Ovary (tissue), 9 donors: ENCODE data around the gene LRMDA. TPM values are rescaled to one million over a fixed set of nuclear protein-coding genes. Genes with fewer than 3 reads are reported as not detected.
A peak's percentile ranks its signal among the peaks of the same experiment; 100 is the strongest.

Experiments
- DNase-seq, 5 donors: peaks; one replicate each; pipeline ENCODE4 v3.0.0-alpha.2; 2019 to 2020
- H3K27ac ChIP-seq, 2 donors: fragments of 200-600 bp; one replicate each; pipeline versions ENCODE4 v1.5.1 to v1.8.0; 2019 to 2022
- H3K27me3 ChIP-seq: fragments of 200-600 bp; one replicate; pipeline ENCODE4 v1.8.0; 2022
- H3K36me3 ChIP-seq: fragments of 200-600 bp; sonication (generic); one replicate; pipeline ENCODE4 v1.5.1; 2019
- H3K4me1 ChIP-seq: one replicate; pipeline ENCODE4 v1.8.1; 2013; ENCODE audit warnings: mild to moderate bottlenecking, moderate library complexity; ENCODE audit not compliant: insufficient read depth
- H3K4me3 ChIP-seq: fragments of 200-600 bp; sonication (generic); one replicate; pipeline ENCODE4 v1.5.1; 2017
- H3K9me3 ChIP-seq, 2 donors: fragments of 200-600 bp in 1 of 2; sonication (generic) in 1 of 2; one replicate each; pipeline versions ENCODE4 v1.5.1 to v1.8.1; 2013 to 2019; ENCODE audit warnings: mild to moderate bottlenecking in 1 of 2, moderate library complexity in 1 of 2
- EP300 ChIP-seq: sonication (generic); formaldehyde crosslinking; IDR thresholded peaks from one replicate; pipeline ENCODE4 v1.6.1; 2017; ENCODE audit warnings: antibody characterized with exemption
- POLR2A ChIP-seq: fragments of 450-650 bp; IDR thresholded peaks from one replicate; pipeline ENCODE4 v1.6.1; 2017; ENCODE audit warnings: antibody characterized with exemption, mild to moderate bottlenecking, moderate library complexity
- WGBS, 3 donors: extraction: QIAGEN DNeasy Blood & Tissue Kit in 1 of 3; methylation state at CpG; one replicate each; pipeline versions ENCODE4 v1.1.5 to v1.1.7; 2013 to 2017; 5-methylcytosine and 5-hydroxymethylcytosine counted together
- intact Hi-C, 4 donors: fragments of 100-400 bp; cut with DNase I; formaldehyde crosslinking; loops; one replicate each; pipeline versions ENCODE4 v1.11.0 to v1.15.1; 2022 to 2023
- polyA plus RNA-seq, 2 donors: library from polyadenylated mRNA; stranded (reverse); fragments of 200-250 nt in 1 of 2; fragments of 350-450 nt in 1 of 2; fragmentation: Illumina TruSeq in 1 of 2; extraction: RNeasy Lipid Tissue Mini Kit (QIAGEN cat#74804) in 1 of 2; gene quantifications; one replicate each; pipeline ENCODE4 v1.2.3, GENCODE V29; 2013 to 2014
- total RNA-seq, 7 donors: library from RNA; depleted of rRNA in 2 of 7; stranded (reverse); fragments of >200 nt in 2 of 7; fragmentation: NEBNext Ultra II Directional in 3 of 7; extraction: Animal tissue kit (Norgen Biotek cat#: 25700) in 3 of 7; gene quantifications; one replicate each; pipeline versions ENCODE4 v1.1.0 to v1.2.4, GENCODE V29; 2016 to 2023
- TF ChIP-seq, protein P1 (sequence below), 3 donors: fragments of 450-650 bp in 2 of 3; fragments of 200-600 bp in 1 of 3; IDR thresholded peaks; one replicate each; pipeline versions ENCODE4 v1.5.1 to v1.8.0; 2016 to 2022; ENCODE audit warnings: antibody characterized with exemption in 3 of 3, mild to moderate bottlenecking in 1 of 3
- donor health status: DM: no; HTN: no; CAD: no; lungs with moderate emphysema.
- donor health status: DM: no; HTN: no; CAD: no.
- donor health status: Bipolar disorder and iron deficiency.
- donor health status: DM: yes; HTN: yes; CAD: no.
- donor health status: DM: no; HTN: no; CAD: no.
- donor health status: DM: yes; HTN: yes; CAD: no.

LRMDA gene
- total and polyA plus RNA-seq, 9 donors = 14.8 to 30.7 (median 22.9) TPM

DNA sequence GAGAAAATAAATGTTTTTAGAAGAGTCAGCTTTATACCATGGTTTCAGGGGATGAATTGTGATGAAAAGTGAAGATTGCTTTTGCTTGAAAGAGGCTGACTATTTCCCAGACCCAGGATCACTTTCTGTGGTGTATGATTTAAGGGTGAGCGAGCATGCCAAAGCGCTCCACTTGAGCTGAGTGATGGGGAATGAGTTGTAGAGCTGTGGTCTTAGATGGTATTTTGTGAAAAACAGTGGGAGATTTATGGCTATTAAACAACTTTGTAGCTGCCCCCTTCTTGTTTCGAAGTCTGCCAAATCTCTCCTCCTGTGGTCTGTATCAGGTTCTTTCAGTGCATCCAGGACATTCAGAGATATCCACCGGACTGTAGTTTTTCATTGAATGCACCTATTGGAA, 888.2 kb downstream of the LRMDA start:
- intact Hi-C loops = no loop called here
- Histone ChIP-seq H3K9me3 (no peaks in the 10 kb centered on the region), H3K4me3 (no peak overlapping the region), H3K27me3 (no peaks in the 10 kb centered on the region), H3K27ac (no peak overlapping the region), H3K36me3 (no peaks in the 10 kb centered on the region), H3K4me1 (no peaks in the 10 kb centered on the region)
- no peak for TF ChIP-seq POLR2A
- TF ChIP-seq, protein P1, sequence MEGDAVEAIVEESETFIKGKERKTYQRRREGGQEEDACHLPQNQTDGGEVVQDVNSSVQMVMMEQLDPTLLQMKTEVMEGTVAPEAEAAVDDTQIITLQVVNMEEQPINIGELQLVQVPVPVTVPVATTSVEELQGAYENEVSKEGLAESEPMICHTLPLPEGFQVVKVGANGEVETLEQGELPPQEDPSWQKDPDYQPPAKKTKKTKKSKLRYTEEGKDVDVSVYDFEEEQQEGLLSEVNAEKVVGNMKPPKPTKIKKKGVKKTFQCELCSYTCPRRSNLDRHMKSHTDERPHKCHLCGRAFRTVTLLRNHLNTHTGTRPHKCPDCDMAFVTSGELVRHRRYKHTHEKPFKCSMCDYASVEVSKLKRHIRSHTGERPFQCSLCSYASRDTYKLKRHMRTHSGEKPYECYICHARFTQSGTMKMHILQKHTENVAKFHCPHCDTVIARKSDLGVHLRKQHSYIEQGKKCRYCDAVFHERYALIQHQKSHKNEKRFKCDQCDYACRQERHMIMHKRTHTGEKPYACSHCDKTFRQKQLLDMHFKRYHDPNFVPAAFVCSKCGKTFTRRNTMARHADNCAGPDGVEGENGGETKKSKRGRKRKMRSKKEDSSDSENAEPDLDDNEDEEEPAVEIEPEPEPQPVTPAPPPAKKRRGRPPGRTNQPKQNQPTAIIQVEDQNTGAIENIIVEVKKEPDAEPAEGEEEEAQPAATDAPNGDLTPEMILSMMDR (IDR thresholded peaks at IDR 0.05) = no peak
- TF ChIP-seq EP300 = no peak
- WGBS, 3 donors = 87 to 96% (median 90%) methylated on average over 4 of the region's 4 CpGs
- DNase-seq = no peak

GRCh38 chr10:76324283-76324682, 892.9 kb downstream of the LRMDA start:
- Histone ChIP-seq H3K27me3 (no peaks in the 10 kb centered on the region), H3K4me1 (no peaks in the 10 kb centered on the region), H3K9me3 (no peaks in the 10 kb centered on the region), H3K4me3 (no peak overlapping the region), H3K36me3 (no peaks in the 10 kb centered on the region), H3K27ac (no peak overlapping the region)
- WGBS, 3 donors = 79 to 83% (median 83%) methylated on average over 6 of the region's 6 CpGs
- no peak for TF ChIP-seq POLR2A
- intact Hi-C loops = no loop called here
- DNase-seq = no peak

DNA sequence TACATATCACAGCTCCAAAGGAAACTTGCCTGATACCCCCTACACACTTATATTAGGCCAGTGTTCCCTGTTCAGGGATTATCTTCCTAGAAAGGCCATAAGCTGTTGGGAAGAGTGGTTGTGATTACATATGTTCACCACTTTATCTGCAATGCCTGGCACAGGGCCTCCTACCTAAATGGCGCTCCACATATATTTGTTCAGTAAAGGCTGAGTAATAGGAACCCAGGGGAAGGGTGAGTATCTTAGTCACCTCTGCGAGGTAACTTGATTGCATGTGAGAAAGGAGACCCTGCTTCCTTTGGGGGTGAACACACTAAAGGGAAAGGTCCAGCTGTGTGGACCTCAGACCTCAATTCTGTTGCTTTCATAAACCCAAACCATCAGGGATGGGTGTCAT, 896.0 kb downstream of the LRMDA start:
- Histone ChIP-seq H3K27ac (no peak overlapping the region), H3K27me3 (no peaks in the 10 kb centered on the region), H3K4me3 (no peak overlapping the region), H3K36me3 (no peaks in the 10 kb centered on the region), H3K9me3 (no peaks in the 10 kb centered on the region), H3K4me1 (no peaks in the 10 kb centered on the region)
- no peak for DNase-seq
- TF ChIP-seq, protein P1 (IDR thresholded peaks at IDR 0.05) = no peak
- TF ChIP-seq EP300 = no peak
- 96 to 99% (median 98%) methylated on average over 2 of the region's 2 CpGs for WGBS, 3 donors
- intact Hi-C loops = no loop called here

DNA sequence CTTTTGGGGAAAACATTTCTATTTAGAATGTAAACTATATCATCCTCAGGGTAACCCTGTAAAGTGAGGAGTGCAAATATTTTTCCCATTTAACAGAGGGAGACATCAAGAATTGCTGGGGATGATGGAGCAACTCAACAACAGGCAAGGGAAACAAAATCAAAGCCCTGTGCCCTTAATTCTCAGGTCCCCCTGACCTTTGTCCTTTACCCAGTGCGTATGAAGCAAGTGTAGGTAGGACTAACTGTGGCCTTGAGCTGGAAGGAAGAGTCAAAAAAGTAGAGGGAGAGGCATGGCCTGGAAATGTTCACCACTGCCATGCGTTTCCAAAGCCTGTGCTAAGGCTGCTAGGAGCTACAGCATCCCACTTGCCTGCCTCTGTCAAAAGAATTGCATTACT, 896.9 kb downstream of the LRMDA start:
- WGBS, 3 donors = 94 to 99% (median 96%) methylated on average over 2 of the region's 2 CpGs
- Histone ChIP-seq H3K27ac (no peak overlapping the region), H3K4me3 (no peak overlapping the region), H3K27me3 (no peaks in the 10 kb centered on the region), H3K36me3 (no peaks in the 10 kb centered on the region), H3K9me3 (no peaks in the 10 kb centered on the region), H3K4me1 (peaks cover 2% of the 10 kb centered on the region)
- TF ChIP-seq, protein P1 (IDR thresholded peaks at IDR 0.05) = no peak
- TF ChIP-seq EP300 (no peak), POLR2A (no peak)
- DNase-seq = no peak
- intact Hi-C loops = no loop called here

GRCh38 chr10:76329891-76330575, 898.6 kb downstream of the LRMDA start:
- WGBS, 3 donors = 68 to 78% (median 72%) methylated on average over 5 of the region's 5 CpGs
- intact Hi-C loops = no loop called here
- Histone ChIP-seq H3K27me3 (no peaks in the 10 kb centered on the region), H3K9me3 (no peaks in the 10 kb centered on the region), H3K27ac (no peak overlapping the region), H3K36me3 (no peaks in the 10 kb centered on the region), H3K4me3 (peak overlapping the region; percentile 3), H3K4me1 (peaks cover 8% of the 10 kb centered on the region)
- TF ChIP-seq POLR2A = no peak
- TF ChIP-seq, protein P1 (IDR thresholded peaks at IDR 0.05) = no peak
- no peak for DNase-seq
